ENCODE results near the gene OVCA2.

Gene OVCA2

GRCh38 chr17:2034157-2034556 lies 7.7 kb upstream of the OVCA2 start:
- DNase-seq (ENCODE audit: low read depth): no peak

DNA sequence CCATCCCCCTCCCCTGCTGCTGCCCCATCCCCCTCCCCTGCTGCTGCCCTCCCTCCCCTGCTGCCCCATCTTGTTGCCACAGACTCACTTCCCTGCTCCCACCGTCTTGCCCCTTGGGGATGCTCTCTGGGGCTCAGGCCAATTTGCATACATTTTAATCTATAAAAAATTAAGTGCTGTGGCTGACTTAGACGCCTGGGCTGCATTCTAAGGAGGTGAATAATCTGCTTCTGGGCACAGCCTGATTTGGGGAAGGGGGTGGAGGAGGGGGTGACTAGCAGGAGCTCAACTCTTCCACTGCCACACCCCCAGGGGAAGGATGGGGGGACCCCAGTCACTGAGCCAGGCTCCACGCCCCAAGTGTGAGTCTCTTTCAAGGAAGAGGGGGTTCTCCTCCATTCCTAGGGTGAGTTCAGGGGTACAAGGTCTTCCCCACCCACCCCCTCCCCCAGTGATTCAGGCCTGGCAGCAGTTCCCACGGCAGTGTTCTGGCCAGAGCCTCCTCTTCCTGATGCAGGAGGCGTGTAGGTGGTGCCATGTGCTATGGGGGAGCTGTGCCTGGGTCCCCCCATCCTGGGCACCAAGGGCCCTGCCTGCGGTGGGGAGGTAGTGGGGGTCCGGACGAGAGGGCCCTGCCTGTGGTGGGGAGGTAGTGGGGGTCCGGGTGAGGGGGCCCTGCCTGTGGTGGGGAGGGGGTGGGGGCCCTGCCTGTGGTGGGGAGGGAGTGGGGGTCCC lies 6.8 kb upstream of the OVCA2 start:
- no peak for DNase-seq (ENCODE audit: low read depth)

DNA sequence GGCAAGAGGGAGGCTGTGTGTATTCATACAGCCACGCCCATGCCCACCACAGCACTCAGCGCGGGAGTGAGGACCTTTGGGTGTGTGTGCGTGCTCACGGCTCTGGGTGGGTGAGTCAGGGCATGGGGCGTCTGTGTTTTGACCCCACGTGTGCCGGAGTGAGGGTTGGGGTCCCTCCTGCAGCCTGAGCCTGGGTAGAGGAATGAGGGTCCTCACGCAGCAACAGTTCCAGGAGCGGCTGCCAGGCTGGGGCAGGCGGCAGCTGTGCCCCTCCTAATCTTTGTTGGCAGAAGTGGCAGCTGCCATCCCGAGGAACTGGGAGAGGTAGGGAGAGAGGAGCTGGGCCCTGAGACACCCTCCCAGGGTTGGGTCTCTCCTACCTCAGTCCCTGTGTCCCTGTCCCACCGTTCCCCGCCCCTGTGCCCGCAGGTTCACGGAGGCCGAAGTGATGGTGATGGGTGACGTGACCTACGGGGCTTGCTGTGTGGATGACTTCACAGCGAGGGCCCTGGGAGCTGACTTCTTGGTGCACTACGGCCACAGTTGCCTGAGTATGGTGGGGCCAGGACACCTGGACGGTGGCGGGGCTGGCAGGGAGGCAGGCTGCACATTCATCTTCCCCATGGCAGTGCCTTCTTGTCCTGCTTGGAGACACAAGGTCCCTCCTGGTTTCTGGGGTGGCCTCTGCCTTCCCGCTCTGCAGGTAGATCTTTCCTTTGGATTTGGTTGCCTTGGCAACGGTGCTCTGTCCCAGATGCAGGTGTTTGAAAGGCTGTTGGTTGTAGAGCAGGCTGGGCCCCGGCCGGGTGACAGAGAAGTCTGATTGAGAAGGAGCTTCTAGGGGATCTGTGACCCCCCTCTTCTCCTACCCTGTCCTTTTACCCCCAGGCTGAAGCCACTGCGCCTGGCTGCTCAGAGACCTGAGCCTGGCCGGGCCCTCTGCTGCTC lies 6.0 kb upstream of the OVCA2 start:
- no peak for DNase-seq (ENCODE audit: low read depth)

DNA sequence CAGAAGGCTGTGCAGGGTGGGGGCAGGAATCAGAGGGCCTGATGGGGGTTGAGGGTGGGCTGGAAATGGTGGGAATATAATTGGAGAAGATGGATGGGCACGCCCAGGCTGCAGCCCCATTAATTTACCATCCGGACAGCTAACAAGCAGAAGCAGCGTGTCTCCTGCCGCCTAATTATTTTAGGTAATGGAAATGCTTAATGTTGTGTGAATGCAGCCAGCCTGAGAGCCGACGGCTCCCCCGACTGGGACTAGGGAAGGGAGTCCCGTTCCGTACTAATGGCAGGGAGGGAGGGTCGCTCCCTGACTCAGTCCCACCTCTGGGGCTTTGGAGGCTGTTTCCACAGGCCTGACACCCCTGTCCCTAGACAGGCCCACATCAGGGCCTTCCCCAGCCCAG lies 4.7 kb upstream of the OVCA2 start:
- no peak for DNase-seq (ENCODE audit: low read depth)

DNA sequence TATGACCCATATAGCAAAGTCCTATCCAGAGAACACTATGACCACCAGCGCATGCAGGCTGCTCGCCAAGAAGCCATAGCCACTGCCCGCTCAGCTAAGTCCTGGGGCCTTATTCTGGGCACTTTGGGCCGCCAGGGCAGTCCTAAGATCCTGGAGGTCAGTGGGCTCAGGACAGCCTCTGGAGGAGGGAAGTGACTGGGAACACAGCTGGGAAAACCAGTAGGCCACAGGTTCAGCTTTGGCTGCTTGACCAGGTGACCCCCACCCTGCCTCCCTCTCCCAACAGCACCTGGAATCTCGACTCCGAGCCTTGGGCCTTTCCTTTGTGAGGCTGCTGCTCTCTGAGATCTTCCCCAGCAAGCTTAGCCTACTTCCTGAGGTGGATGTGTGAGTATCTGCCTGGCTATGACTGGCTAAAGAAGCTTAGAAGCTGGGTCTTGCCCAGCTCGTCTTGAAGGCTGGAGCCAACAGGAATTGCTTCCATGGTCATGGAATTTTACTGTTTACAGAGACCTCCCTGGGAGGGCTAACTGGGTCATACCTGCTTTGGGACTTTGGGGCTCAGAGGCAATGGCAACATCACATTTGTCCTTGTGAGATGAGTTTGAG lies 1.5 kb upstream of the OVCA2 start:
- DNase-seq (ENCODE audit: low read depth): no peak

GRCh38 chr17:2040942-2041560 lies 771 bp upstream of the OVCA2 start:
- DNase-seq (ENCODE audit: low read depth): no peak

DNA sequence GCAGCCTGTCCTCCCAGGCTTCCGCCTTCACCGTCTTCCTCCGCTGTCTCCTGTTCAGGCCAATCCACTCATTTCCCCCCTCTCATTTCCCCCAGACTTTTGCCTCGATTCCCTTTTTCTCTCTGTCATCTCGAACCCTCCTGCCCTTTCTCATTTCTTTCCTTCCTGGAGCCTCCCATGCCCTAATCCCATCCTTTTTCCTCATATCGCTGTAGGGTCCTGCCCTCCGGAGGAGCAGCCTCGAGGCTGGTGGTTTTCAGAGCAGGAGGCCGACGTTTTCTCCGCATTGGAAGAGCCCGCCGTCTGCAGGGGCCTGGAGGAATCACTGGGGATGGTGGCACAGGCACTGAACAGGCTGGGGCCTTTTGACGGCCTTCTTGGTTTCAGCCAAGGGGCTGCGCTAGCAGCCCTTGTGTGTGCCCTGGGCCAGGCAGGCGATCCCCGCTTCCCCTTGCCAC lies 597 bp downstream of the OVCA2 start:
- DNase-seq (ENCODE audit: low read depth): no peak

- DNase-seq (ENCODE audit: low read depth): no peak
Measured at GRCh38 chr17:2042933-2043332, 1.1 kb downstream of the OVCA2 start.

DNA sequence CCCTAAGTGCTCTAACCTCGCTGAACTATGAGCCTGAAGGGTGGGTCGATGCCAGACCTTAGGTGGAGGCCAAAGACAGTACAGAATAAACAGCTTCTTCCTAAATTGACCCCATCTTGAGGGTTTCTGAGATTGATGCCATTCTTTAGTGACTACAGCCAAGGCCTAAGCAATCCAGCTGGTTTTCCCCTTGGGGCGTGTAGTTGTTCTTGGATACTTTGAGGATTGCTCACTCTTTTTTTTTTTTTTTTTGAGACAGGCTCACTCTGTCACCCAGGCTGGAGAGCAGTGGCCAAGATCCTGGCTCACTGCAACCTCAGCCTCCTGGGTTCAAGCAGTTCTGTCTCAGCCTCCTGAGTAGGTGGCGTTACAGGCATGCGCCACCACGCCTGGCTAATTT lies 2.0 kb downstream of the OVCA2 start:
- DNase-seq (ENCODE audit: low read depth): no peak

- DNase-seq (ENCODE audit: low read depth): no peak
Measured at GRCh38 chr17:2044263-2044894, 2.6 kb downstream of the OVCA2 start.

DNA sequence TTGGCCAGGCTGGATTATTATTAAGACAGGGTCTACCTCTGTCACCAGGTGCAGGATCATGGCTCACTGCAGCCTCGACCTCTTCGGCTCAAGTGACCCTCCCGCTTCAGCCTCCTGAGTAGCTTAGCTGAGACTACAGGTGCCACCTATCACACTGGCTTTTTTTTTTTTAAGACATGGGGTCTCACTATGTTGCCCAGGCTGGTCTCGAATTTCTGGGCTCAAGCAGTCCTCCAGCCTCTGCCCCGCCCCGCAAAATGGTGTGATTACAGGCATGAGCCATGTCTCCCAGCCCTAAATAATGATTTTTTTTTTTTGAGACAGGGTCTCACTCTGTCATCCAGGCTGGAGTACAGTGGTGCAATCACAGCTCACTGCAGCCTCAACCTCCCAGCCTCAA lies 5.8 kb downstream of the OVCA2 start:
- no peak for DNase-seq (ENCODE audit: low read depth)

DNA sequence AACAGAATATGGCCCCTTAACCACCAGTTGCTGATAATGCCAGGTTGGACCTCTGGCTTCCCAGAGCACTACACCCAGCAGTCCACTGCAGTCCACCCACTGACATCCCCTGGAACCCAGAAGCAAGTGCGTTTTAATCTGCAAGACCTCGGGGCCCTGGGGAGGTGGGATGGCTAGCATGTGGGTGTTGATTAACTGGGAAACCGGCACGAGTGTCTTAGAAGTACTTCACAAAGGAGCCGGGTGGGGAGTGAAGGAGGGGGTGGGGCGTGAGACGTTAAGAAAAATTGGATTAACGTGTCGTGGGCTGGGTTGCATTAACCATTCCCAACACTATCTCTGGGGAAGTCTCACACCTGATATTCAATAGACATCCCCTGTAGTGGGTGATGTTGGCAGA lies 7.0 kb downstream of the OVCA2 start:
- DNase-seq (ENCODE audit: low read depth): no peak

DNA sequence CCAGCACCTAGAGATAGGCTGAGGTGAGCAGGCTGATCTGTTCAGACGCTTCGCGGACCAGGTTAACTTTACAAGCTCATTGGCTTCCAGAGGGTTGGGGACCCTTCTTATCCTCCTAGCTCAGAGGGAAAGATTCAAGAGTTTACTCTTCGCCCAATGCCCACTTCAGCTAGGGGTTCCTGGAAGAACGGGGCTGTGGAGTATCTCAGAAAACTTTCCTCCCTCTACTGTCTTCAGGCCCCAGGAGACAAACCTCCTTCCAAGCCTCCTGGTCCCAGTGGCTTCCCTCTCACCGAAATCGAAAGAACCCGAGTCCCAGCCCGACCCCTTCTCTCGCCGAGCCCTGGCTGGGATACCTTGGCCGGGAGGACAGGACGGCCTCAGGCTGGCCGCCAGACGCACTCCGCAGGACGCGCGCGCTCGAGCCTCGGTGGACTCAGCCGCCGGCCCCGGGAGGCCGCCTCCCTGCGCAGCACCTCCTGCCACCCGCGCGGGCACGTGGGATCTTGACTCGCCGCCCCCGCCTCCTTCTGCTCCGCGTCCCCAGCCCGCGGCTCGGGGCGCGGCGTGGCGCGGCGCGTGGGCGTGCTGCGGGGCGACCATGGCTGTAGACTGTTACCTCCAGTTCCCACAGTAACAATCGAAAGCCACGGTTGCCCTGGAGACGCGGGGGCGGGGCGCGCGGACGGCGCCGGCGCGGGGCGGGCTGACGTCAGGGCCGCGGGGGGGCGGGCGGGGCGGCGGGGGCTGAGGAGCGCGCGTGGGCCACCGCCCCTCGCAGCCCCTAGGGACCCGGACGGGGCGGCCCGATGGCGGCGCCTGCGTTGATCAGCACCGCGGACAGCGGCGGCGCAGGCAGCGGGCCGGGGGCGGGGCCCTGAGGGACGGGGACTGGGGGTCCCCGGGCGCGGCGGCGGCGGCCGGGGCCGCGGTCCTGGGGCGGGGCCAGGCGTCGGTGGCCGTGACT lies 7.8 kb downstream of the OVCA2 start:
- no peak for DNase-seq (ENCODE audit: low read depth)

GRCh38 chr17:2050300-2051060 lies 8.7 kb downstream of the OVCA2 start:
- DNase-seq (ENCODE audit: low read depth): no peak

DNA sequence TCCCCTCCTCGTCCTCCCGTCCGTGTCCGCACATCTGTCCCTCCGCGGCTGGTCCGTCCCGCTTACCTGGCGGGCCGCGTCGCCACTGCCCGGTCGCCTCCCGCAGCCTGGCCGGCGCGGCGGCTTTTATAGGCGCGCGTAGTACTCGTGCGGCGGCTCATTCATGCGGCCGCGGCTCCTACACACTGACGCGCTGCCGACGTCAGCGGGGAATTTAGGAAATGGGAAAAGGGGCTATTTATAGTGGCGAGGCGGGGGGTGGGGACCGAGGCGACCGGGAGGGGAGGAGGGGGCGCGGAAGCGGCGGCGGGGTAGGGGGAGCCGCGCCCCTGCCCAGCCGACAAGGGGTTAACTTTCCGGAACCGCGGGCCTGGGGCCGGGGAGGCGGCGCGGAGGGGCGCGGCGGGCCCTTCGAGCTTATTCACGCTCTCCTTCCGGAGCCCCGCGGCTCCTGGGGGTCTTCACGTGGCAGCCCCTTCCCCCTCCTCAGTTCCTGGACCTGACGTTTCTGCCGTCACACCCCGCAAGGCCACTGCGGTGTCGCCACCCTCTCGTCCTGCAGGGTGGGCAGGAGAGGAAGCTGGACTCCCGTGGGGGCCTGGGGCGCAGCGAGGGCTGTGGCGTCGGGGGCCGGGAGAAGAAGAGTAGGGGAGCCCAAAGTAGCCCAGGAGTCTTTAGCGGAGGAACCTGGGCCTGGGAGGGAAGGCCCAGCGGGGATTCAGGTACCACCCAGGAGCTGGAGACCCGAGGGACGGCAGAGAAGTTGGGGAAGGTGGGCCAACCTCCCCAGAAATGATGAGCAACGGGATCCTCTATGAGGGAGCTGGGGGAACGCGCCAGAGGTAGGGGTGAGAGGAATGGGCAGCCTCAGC lies 9.5 kb downstream of the OVCA2 start:
- no peak for DNase-seq (ENCODE audit: low read depth)

DNA sequence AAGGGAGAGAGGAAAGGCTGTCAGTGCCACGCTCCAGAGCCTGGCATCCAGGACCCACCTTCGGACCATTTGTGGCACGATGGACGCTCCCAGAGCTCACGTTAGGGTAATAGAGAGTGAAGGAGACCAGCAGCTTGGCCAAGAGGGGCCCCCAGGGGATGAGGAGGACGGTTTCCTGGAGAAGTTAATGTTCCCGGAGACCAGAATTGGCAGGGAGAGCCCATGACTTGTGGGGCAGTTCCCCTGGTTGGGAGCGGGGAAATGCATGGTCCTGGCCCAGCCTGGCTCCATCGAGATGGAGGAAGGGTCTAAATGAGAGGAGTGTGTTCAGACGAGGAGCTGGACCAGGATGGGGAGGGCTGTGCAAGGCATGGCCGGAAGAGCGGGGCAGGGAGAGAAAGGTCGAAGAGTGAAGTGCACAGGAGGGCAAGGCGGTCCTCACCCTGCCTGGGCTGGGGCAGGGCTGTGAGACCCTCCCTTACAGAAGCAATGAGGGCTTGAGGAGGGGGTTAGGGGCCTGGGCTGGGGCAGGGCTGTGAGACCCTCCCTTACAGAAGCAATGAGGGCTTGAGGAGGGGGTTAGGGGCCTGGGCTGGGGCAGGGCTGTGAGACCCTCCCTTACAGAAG lies 10.2 kb downstream of the OVCA2 start:
- no peak for DNase-seq (ENCODE audit: low read depth)

- DNase-seq (ENCODE audit: low read depth): no peak
Measured at GRCh38 chr17:2053380-2054261, 11.8 kb downstream of the OVCA2 start.

DNA sequence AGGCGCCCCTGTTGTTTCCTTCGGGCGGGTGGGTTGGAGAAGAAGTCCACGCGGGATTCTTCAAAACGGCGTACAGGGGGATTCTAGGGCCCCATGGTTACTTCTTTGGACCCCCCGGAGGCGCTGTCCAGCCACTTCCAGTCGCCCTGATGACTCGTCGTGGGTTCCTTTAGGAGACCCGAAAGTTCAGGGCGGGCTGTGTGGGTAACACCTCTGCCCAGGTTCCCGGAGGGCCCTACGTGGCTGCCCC lies 12.4 kb downstream of the OVCA2 start:
- DNase-seq (ENCODE audit: low read depth): no peak

Measured in stimulated activated CD8-positive, alpha-beta memory T cell treated with anti-CD3 and anti-CD28 coated beads, Interleukin-7, amount 100 ng/mL, for 24 hours (primary cell).